ENCODE results near the gene MAP4K3.
A peak's percentile ranks its signal among the peaks of the same experiment; 100 is the strongest.
"Not testable (repeated sequence)": the region's sequence is repeated elsewhere in the genome, so short reads cannot be mapped to it uniquely, and the experiment has no call there.

Gene MAP4K3

DNA sequence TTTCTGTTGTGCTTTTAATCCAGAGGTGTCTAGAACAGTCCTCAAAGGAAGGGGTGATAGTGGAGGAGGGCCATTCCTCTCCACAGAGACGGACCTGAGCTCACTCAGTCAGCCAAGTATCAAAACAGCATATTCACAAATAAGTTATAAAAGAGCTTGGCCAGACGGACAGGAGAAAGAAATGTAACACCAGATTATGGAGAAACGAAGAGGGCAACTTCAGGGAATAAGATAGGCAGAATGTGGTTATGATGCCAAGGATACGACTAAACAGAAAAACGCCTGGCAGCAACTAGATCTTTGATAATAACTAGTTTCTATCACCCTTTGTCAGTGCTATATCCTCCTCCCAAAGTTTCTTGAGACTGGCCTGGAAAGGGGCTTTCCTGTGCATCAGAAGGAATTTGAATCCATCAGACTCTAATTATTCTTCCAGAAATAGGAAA lies 42.5 kb downstream of the MAP4K3 start:
- no peak overlapping the region for H3K27ac ChIP-seq
- no peak for TF ChIP-seq FOXP2 (optimal IDR thresholded peaks at IDR 0.05; ENCODE audit: control extremely low read depth, extremely low read length, insufficient read depth)
- TF ChIP-seq POLR2AphosphoS5 (IDR thresholded peaks at IDR 0.05; ENCODE audit: borderline replicate concordance, low read depth, low read length) = no peak
- TF ChIP-seq EZH2 (IDR thresholded peaks at IDR 0.05) = no peak
- DNase-seq (ENCODE audit: low read depth, low spot score) = no peak
- no peak overlapping the region for H3K9ac ChIP-seq (ENCODE audit: insufficient read length)
- H3K9me3 ChIP-seq (ENCODE audit: low read depth, low read length) = no peaks in the 10 kb centered on the region
- no peak overlapping the region for H3K4me3 ChIP-seq
- H3K36me3 ChIP-seq (ENCODE audit: insufficient read depth, low read length) = no peaks in the 10 kb centered on the region

DNA sequence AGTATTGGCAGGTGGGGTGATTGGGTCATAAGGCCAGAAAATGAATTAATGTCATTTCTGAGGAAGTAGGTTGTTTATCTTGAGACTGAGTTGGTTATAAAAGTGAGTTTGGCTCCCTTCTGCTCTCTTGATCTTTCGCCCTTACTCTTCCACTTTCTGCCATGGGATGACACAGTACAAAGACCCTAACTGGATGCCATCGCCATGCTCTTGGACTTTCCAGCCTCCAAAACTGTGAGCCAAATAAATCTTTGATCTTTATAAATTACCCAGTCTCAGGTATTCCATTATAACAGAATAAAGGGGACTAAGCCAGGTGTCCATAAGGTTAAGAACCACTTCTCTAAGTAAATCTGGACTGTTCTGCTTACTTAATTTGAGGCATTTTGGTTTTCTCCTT lies 44.4 kb downstream of the MAP4K3 start:
- no peak overlapping the region for H3K4me3 ChIP-seq
- H3K36me3 ChIP-seq (ENCODE audit: insufficient read depth, low read length) = no peaks in the 10 kb centered on the region
- TF ChIP-seq EZH2 (IDR thresholded peaks at IDR 0.05) = no peak
- TF ChIP-seq POLR2AphosphoS5 (IDR thresholded peaks at IDR 0.05; ENCODE audit: borderline replicate concordance, low read depth, low read length) = no peak
- TF ChIP-seq FOXP2 (optimal IDR thresholded peaks at IDR 0.05; ENCODE audit: control extremely low read depth, extremely low read length, insufficient read depth) = no peak
- no peak overlapping the region for H3K27ac ChIP-seq
- no peak overlapping the region for H3K9ac ChIP-seq (ENCODE audit: insufficient read length)
- no peak for DNase-seq (ENCODE audit: low read depth, low spot score)
- no peaks in the 10 kb centered on the region for H3K9me3 ChIP-seq (ENCODE audit: low read depth, low read length)

DNA sequence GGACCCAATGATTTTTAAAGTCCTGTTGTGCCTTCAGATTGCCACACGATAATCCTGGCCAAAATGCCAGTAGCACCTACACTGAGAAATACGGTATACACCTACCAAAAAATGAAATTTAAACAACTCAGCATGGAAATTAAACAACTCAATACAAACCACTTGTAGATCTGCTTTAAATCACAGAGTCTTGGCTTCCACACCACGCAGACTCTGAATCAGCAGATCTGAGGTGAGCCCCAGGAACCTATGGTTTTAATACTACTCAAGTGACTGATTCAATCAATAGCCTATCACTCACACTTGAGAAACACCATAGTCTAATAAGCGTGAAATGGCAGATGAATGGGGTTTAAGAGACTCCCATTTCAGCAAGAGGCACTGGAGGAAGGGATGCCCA lies 46.9 kb downstream of the MAP4K3 start:
- H3K4me3 ChIP-seq = no peak overlapping the region
- H3K9me3 ChIP-seq (ENCODE audit: low read depth, low read length) = 0 out of 2 replicates have a peak, but pooled peaks cover 5% of the 10 kb centered on the region
- H3K9ac ChIP-seq (ENCODE audit: insufficient read length) = no peak overlapping the region
- peak; percentile 48 for DNase-seq (ENCODE audit: low read depth, low spot score)
- H3K27ac ChIP-seq = no peak overlapping the region
- H3K36me3 ChIP-seq (ENCODE audit: insufficient read depth, low read length) = no peaks in the 10 kb centered on the region; the same call in 1 of the 2 replicates
- TF ChIP-seq FOXP2 (optimal IDR thresholded peaks at IDR 0.05; ENCODE audit: control extremely low read depth, extremely low read length, insufficient read depth) = no peak
- TF ChIP-seq POLR2AphosphoS5 (IDR thresholded peaks at IDR 0.05; ENCODE audit: borderline replicate concordance, low read depth, low read length) = peak; percentile 52; the same call in 1 of the 2 replicates

DNA sequence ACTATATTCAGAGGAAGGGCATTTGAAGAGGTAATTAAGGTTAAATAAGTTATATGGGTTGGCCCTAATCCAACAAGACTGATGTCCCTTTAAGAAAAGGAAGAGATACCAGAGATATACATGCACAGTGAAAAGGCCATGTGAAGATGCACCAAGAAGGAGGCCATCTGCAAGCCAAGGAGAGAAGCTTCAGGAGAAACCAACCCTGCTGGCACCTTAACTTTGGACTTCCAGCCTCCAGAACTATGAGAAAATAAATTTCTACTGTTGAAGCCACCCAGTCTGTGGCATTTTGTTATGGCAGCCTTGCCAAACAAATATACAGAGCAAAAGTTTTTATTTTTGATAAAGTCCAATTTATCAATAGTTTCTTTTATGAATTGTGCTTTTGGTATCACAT lies 51.0 kb downstream of the MAP4K3 start:
- H3K9ac ChIP-seq (ENCODE audit: insufficient read length) = no peak overlapping the region
- H3K9me3 ChIP-seq (ENCODE audit: low read depth, low read length) = 0 out of 2 replicates have a peak, but pooled peaks cover 5% of the 10 kb centered on the region
- no peak for DNase-seq (ENCODE audit: low read depth, low spot score)
- no peaks in the 10 kb centered on the region; the same call in 1 of the 2 replicates for H3K36me3 ChIP-seq (ENCODE audit: insufficient read depth, low read length)
- no peak overlapping the region for H3K4me3 ChIP-seq
- no peak overlapping the region for H3K27ac ChIP-seq
- TF ChIP-seq FOXP2 (optimal IDR thresholded peaks at IDR 0.05; ENCODE audit: control extremely low read depth, extremely low read length, insufficient read depth) (no peak), POLR2AphosphoS5 (IDR thresholded peaks at IDR 0.05; ENCODE audit: borderline replicate concordance, low read depth, low read length) (no peak), EZH2 (IDR thresholded peaks at IDR 0.05) (no peak)

DNA sequence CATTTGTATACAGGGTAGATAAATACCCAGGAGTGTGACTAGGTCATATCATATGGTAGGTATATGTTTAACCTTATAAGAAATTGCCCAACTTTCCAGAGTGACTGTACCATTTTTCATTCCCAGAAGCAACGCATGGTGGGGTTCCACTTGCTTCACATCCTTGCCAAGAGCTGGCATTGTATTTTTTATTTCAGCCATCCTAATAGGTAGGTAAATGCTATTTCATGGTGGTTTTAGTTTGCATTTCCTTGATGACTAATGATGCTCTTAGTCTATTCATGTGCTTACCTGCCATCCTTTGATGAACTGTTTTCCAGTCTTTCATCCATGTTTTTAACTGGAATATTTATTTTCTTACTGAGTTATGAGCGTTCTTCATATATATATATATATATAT lies 51.9 kb downstream of the MAP4K3 start:
- Histone ChIP-seq H3K27ac (no peak overlapping the region), H3K36me3 (ENCODE audit: insufficient read depth, low read length) (no peaks in the 10 kb centered on the region; the same call in 1 of the 2 replicates), H3K9me3 (ENCODE audit: low read depth, low read length) (0 out of 2 replicates have a peak, but pooled peaks cover 5% of the 10 kb centered on the region), H3K4me3 (no peak overlapping the region), H3K9ac (ENCODE audit: insufficient read length) (no peak overlapping the region)
- DNase-seq (ENCODE audit: low read depth, low spot score) = no peak
- TF ChIP-seq EZH2 (IDR thresholded peaks at IDR 0.05) = no peak
- no peak for TF ChIP-seq FOXP2 (optimal IDR thresholded peaks at IDR 0.05; ENCODE audit: control extremely low read depth, extremely low read length, insufficient read depth)

DNA sequence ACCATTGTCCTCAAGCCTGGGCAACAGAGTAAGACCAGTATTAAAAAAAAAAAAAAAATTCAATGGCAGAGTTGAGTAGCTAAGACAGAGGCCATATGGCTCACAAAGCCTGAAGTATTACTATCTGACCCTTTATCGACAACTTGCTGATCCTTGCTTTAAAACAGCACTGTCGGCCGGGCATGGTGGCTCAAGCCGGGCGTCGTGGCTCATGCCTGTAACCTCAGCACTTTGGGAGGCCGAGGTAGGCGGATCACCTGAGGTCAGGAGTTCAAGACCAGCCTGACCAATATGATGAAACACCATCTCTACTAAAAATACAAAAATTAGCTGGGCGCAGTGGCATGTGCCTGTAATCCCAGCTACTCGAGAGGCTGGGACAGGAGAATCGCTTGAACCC lies 53.0 kb downstream of the MAP4K3 start:
- H3K36me3 ChIP-seq (ENCODE audit: insufficient read depth, low read length); DNase-seq (ENCODE audit: low read depth, low spot score); H3K27ac ChIP-seq; H3K9me3 ChIP-seq (ENCODE audit: low read depth, low read length); H3K9ac ChIP-seq (ENCODE audit: insufficient read length); H3K4me3 ChIP-seq: not testable (repeated sequence)

DNA sequence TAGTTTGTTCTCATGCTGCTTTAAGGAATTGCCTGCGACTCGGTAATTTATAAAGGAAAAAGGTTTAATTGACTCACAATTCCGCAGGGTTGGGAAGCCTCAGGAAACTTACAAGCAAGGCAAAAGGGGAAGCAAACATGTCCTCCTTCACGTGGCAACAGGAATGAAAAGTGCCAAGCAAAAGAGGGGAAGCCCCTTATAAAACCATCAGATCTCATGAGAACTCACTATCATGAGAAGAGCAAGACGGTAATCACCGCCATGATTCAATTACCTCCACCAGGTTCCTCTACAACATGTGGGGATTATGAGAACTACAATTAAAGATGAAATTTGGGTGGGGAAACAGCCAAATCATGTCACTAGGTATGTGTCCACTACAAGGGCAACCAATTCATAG lies 53.9 kb downstream of the MAP4K3 start:
- H3K4me3 ChIP-seq = no peak overlapping the region
- no peak for DNase-seq (ENCODE audit: low read depth, low spot score)
- TF ChIP-seq POLR2AphosphoS5 (IDR thresholded peaks at IDR 0.05; ENCODE audit: borderline replicate concordance, low read depth, low read length) (no peak), EZH2 (IDR thresholded peaks at IDR 0.05) (no peak), FOXP2 (optimal IDR thresholded peaks at IDR 0.05; ENCODE audit: control extremely low read depth, extremely low read length, insufficient read depth) (no peak)

DNA sequence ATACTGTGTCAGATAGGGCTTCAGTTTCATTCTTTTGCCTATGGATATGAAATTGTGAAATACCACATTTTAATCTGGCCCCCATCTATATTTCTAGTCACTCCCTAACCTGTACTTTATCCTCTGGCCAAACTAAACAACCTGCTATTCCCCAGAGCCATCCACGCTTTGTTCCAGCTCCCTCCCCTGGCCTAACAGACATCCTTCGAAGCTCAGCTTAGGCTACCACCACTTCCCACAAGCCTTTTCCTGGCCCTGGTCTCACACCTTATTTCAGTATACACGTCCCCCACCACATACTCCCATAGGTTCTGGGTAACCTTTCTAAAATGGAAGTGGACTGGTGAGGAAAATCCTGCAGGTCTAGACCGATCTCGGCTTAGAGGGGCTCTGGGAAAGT lies 55.4 kb downstream of the MAP4K3 start:
- Histone ChIP-seq H3K36me3 (ENCODE audit: insufficient read depth, low read length) (no peaks in the 10 kb centered on the region; the same call in 1 of the 2 replicates), H3K9ac (ENCODE audit: insufficient read length) (no peak overlapping the region), H3K9me3 (ENCODE audit: low read depth, low read length) (0 out of 2 replicates have a peak, but pooled peaks cover 5% of the 10 kb centered on the region), H3K4me3 (no peak overlapping the region), H3K27ac (no peak overlapping the region)
- DNase-seq (ENCODE audit: low read depth, low spot score) = no peak
- no peak for TF ChIP-seq POLR2AphosphoS5 (IDR thresholded peaks at IDR 0.05; ENCODE audit: borderline replicate concordance, low read depth, low read length)
- TF ChIP-seq EZH2 (IDR thresholded peaks at IDR 0.05) = no peak
- no peak for TF ChIP-seq FOXP2 (optimal IDR thresholded peaks at IDR 0.05; ENCODE audit: control extremely low read depth, extremely low read length, insufficient read depth)

More for the DNA sequence above, 53.9 kb downstream of the MAP4K3 start:
- no peaks in the 10 kb centered on the region; the same call in 1 of the 2 replicates for H3K36me3 ChIP-seq (ENCODE audit: insufficient read depth, low read length)
- H3K27ac ChIP-seq = no peak overlapping the region
- H3K9ac ChIP-seq (ENCODE audit: insufficient read length) = no peak overlapping the region
- H3K9me3 ChIP-seq (ENCODE audit: low read depth, low read length) = 0 out of 2 replicates have a peak, but pooled peaks cover 5% of the 10 kb centered on the region

DNA sequence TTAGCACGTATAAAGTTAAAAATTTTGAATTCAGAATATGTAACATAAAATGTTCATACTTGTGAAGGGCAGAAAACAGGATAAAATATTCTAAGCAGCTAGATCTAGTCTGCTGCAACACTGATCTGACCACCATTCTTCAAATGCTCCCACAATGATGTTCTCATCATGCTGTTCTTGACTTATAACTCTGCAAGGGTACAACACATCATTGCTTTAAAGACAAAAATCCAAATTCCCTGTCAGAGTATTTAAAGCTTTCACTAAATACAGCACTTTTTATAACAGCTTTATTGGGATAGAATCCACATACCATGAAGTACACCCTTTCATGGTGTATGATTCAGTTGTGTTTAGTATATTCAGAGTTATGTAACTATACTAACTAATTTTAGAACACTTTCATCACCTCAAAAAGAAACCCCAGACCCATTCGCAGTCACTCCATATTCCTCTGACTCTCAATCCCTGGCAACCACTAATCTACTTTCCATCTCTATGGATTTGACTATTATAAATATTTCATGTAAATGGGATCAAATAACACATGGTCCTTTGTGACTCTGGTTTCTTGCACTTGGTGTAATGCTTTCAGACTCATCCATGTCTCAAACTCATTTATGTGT lies 56.4 kb downstream of the MAP4K3 start:
- no peak for DNase-seq (ENCODE audit: low read depth, low spot score)
- Histone ChIP-seq H3K27ac (no peak overlapping the region), H3K4me3 (no peak overlapping the region), H3K36me3 (ENCODE audit: insufficient read depth, low read length) (peaks cover 9% of the 10 kb centered on the region), H3K9ac (ENCODE audit: insufficient read length) (no peak overlapping the region), H3K9me3 (ENCODE audit: low read depth, low read length) (no peaks in the 10 kb centered on the region)
- TF ChIP-seq EZH2 (IDR thresholded peaks at IDR 0.05) (no peak), FOXP2 (optimal IDR thresholded peaks at IDR 0.05; ENCODE audit: control extremely low read depth, extremely low read length, insufficient read depth) (no peak), POLR2AphosphoS5 (IDR thresholded peaks at IDR 0.05; ENCODE audit: borderline replicate concordance, low read depth, low read length) (no peak)

Measured in SK-N-MC (cell line).